NCI-H2081 (cell line): Measurements from ENCODE around the gene SYCE1L.
"Not testable (repeated sequence)": the region's sequence is repeated elsewhere in the genome, so short reads cannot be mapped to it uniquely, and the experiment has no call there.

Experiments used
- DNase-seq, 2 experiments: peaks; one replicate each; lab custom pipeline; 2025; lab: John Stamatoyannopoulos, UW

The SYCE1L gene

GRCh38 chr16:77199211-77199610 lies at the start of gene SYCE1L:
TSS of gene SYCE1L (plus strand) at chr16:77199408. CDS start at chr16:77199452, 44 bp downstream.
- DNase-seq = no peak

- DNase-seq = no peak
Observed at GRCh38 chr16:77157346-77158058, 41.7 kb upstream of the SYCE1L start.

GRCh38 chr16:77158293-77158692 lies 40.9 kb upstream of the SYCE1L start:
- DNase-seq = no peak

- no peak for DNase-seq
Observed at GRCh38 chr16:77165006-77165405, 34.2 kb upstream of the SYCE1L start.

- not testable (repeated sequence) for DNase-seq
Observed at GRCh38 chr16:77165536-77166236, 33.5 kb upstream of the SYCE1L start.

- DNase-seq = no peak
Observed at GRCh38 chr16:77166726-77167125, 32.5 kb upstream of the SYCE1L start.

- no peak for DNase-seq
Observed at GRCh38 chr16:77168901-77169300, 30.3 kb upstream of the SYCE1L start.

GRCh38 chr16:77169650-77170236 lies 29.5 kb upstream of the SYCE1L start:
- peak; percentile 48 to 58 for DNase-seq

- DNase-seq = no peak
Observed at GRCh38 chr16:77170805-77171204, 28.4 kb upstream of the SYCE1L start.

GRCh38 chr16:77171745-77172635 lies 27.2 kb upstream of the SYCE1L start:
- peak; percentile 45 to 51 for DNase-seq

- DNase-seq = no peak
Observed at GRCh38 chr16:77172951-77173350, 26.3 kb upstream of the SYCE1L start.

GRCh38 chr16:77183137-77183536 lies 16.1 kb upstream of the SYCE1L start:
- no peak for DNase-seq

- DNase-seq = not testable (repeated sequence)
Observed at GRCh38 chr16:77186298-77186697, 12.9 kb upstream of the SYCE1L start.

- DNase-seq = no peak
Observed at GRCh38 chr16:77190190-77190477, 9.1 kb upstream of the SYCE1L start.

GRCh38 chr16:77190478-77191258 lies 8.5 kb upstream of the SYCE1L start, which contains the start of gene MON1B:
TSS of gene MON1B (plus strand) at chr16:77191190. CDS start at chr16:77191486, 296 bp downstream.
- peak; percentile 93 to 98 for DNase-seq

- no peak for DNase-seq
Observed at GRCh38 chr16:77191259-77191969, 7.8 kb upstream of the SYCE1L start.

- no peak for DNase-seq
Observed at GRCh38 chr16:77193377-77193776, 5.8 kb upstream of the SYCE1L start.

- DNase-seq = no peak
Observed at GRCh38 chr16:77194295-77195231, 4.6 kb upstream of the SYCE1L start.

GRCh38 chr16:77195411-77195810 lies 3.8 kb upstream of the SYCE1L start:
- DNase-seq = no peak

GRCh38 chr16:77197747-77198146 lies 1.5 kb upstream of the SYCE1L start:
- no peak for DNase-seq
